GM12801 (cell line): Measurements from ENCODE around the gene PMF1.

Experiments
- TF ChIP-seq, protein P1 (sequence below): IDR thresholded peaks from one replicate; pipeline ENCODE4 v1.5.1; 2011; ENCODE audit warnings: control low read depth; ENCODE audit not compliant: insufficient read length; ENCODE audit errors: extremely low read depth

The PMF1 gene

DNA sequence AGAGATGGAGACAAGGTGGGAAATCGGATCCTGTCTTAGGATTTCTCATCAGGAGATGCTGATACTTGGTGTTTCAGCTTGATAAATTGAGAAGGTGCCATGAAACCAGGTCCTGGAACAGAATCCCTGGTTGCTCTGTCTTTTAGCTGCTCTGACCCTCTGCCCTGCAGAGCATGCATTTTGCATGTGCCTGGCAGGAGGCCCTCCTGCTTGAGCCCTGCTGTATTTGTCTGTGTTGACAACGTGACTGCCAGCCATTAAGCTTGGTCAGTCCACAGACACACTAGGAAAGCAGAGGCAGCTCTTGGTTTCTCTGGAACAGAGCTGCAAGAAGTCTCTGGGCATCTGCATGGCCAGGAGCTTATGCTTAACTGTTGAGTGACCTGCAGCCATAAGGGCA lies 16.4 kb upstream of the PMF1 start:
- TF ChIP-seq, protein P1, sequence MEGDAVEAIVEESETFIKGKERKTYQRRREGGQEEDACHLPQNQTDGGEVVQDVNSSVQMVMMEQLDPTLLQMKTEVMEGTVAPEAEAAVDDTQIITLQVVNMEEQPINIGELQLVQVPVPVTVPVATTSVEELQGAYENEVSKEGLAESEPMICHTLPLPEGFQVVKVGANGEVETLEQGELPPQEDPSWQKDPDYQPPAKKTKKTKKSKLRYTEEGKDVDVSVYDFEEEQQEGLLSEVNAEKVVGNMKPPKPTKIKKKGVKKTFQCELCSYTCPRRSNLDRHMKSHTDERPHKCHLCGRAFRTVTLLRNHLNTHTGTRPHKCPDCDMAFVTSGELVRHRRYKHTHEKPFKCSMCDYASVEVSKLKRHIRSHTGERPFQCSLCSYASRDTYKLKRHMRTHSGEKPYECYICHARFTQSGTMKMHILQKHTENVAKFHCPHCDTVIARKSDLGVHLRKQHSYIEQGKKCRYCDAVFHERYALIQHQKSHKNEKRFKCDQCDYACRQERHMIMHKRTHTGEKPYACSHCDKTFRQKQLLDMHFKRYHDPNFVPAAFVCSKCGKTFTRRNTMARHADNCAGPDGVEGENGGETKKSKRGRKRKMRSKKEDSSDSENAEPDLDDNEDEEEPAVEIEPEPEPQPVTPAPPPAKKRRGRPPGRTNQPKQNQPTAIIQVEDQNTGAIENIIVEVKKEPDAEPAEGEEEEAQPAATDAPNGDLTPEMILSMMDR, result no peak

DNA sequence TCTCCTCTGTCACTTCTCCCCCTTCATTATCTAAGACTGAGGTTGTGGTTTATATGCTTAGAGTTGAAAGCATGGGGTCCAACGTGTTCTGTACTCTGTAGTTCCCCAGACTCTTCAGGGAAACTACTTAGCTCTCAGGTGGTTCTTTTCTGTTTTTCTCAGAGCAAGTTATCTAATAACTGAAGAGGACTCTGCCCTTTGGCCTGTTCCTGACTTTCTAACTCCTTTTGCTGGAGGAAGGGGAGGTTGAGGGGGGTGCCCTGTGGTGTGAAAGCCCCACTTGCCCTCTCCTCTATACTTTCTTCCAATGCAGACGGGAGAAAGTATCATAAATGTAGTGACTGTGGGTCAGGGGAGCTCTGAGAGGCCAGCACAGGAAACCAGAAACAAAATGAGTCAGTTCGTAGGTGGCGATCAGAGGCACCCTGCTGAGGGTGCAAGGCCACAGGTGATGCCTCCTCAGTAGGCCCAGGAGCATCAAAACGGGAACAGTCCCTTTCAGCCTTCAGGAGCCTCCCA lies 13.9 kb upstream of the PMF1 start:
- TF ChIP-seq, protein P1, result no peak

DNA sequence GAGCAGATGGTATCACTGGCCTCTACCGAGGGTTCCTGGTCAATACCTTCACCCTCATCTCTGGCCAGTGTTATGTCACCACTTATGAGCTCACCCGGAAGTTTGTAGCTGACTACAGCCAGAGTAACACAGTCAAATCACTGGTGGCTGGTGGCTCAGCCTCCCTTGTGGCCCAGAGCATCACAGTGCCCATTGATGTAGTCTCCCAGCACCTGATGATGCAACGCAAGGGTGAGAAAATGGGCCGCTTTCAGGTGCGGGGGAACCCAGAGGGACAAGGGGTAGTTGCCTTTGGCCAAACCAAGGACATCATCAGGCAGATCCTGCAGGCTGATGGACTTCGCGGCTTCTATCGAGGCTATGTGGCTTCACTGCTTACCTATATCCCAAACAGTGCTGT lies 12.8 kb upstream of the PMF1 start:
- TF ChIP-seq, protein P1, result no peak

DNA sequence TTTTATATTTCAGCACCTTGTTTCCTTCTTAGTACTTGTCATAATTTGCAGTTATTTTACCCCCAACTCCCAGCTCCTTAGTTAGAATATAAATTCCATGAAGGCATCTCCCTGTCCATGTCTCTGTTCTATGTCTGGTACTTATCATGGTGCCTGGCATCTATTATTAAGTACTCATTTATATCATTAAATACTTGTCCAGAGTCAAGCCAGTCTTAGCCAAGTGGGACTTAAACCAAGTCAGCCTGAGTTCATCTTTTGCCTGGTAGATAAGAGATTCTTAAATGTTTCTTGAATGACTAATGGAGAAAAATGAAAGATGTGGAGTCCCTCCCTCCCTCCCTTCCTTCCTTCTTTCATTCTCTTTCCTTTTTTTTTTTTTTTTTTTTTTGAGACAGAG lies 9.5 kb upstream of the PMF1 start:
- TF ChIP-seq, protein P1, result no peak

DNA sequence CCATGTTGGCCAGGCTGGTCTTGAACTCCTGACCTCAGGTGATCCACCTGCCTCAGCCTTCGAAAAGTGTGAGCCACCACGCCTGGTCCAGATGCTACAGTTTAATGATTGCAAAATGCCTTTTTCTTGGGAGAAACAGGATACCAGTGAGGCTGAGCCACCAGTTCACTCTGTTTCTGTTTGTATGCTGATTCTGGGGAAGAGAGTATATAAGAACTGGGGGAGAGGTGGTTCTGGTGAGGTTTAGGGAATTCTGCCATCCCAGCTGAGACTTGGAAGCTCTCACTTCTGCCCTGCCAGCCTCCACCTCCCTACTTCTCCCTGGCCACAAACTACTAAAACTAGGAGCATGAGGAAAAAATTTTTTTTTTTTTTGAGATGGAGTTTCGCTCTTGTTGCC lies 8.1 kb upstream of the PMF1 start:
- TF ChIP-seq, protein P1, result no peak

DNA sequence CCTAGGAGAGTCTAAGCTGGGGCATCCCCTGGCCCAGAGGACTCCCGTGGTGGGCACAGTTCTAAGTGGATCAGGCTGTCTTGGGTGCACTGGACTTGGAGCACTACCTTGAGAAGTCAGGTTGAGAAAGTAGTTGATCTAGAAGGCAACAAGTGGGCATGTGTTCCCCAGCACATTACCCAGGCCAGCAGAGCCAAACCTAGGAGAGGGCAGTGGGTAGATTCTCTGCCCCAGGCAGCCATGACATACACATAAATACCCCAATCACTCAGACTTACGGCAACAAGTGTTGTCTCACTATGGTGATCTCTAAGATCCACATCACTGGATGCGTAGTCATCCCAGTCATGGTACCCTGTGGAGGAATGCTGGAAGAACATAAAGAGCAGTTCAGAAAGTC lies 1.6 kb upstream of the PMF1 start:
- TF ChIP-seq, protein P1, result no peak

DNA sequence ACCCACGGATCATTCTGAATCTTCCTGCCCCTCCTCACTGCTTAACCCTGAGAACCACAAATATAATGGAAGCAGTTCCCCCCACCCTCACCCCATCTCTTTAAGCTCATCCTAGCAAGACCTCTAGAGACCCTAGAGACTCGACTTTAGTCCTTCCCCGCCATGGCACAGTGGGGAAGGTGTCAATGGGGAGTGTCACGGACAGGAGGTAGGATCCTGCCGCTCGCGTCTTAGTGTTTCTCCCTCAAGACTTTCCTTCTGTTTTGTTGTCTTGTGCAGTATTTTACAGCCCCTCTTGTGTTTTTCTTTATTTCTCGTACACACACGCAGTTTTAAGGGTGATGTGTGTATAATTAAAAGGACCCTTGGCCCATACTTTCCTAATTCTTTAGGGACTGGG lies 677 bp upstream of the PMF1 start:
- TF ChIP-seq, protein P1, result no peak

DNA sequence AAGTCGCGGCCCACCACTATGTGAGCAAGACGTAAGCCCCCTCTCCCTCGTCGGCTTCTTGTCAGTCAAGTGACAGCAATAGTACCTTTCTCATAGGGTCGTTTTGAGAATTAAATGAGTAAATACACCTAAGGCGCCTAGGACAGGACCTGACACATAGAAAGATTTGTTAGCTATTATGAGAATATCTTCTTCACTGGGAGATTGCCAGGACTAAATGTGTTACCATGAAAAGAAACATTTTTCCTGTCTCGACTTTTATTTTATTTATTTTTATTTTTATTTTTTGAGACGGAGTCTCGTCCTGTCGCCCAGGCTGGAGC lies 798 bp downstream of the PMF1 start:
- TF ChIP-seq, protein P1, result no peak
